Panc1 (cell line): Measurements from ENCODE around the gene OTUD7B. TPM values are rescaled to one million over a fixed set of nuclear protein-coding genes. Genes with fewer than 3 reads are reported as not detected.
A peak's percentile ranks its signal among the peaks of the same experiment; 100 is the strongest.

Source experiments
- ATAC-seq: fragments of 200-7000 bp; cut with Tn5 transposase; 2 replicates; pipeline ENCODE4 v1.9.1; 2020; ENCODE audit warnings: mild to moderate bottlenecking, moderate library complexity
- BruUV-seq: library from RNA; stranded (reverse); fragments of 400-500 nt; replicated peaks from 2 replicates; lab custom pipeline; 2021; lab: Mats Ljungman, UMichigan
- CTCF ChIA-PET: fragments of 300-600 bp; sonication (Branson Sonifier 250); formaldehyde crosslinking; loops from one replicate; lab custom pipeline; 2022; ENCODE audit warnings: antibody characterized with exemption; lab: Charles Lee
- POLR2A ChIA-PET: fragments of 300-600 bp; sonication (Branson Sonifier 250); formaldehyde crosslinking; loops from one replicate; lab custom pipeline; 2022; ENCODE audit warnings: antibody characterized with exemption; lab: Charles Lee
- DNase-seq: peaks from one replicate; pipeline ENCODE4 v3.0.0-alpha.2; 2010; ENCODE audit warnings: low read depth, low spot score
- H3K27ac ChIP-seq: 2 replicates; pipeline ENCODE4 v1.5.1; 2011; ENCODE audit warnings: mild to moderate bottlenecking, low read length, inconsistent platforms
- H3K27me3 ChIP-seq: fragments of 200-500 bp; sonication (Bioruptor generic); 2 replicates; pipeline ENCODE4 v1.6.0; 2014; ENCODE audit warnings: low read length, inconsistent platforms; ENCODE audit not compliant: control insufficient read depth, insufficient read depth
- H3K36me3 ChIP-seq: fragments of 200-500 bp; sonication (Bioruptor generic); 2 replicates; pipeline ENCODE4 v1.5.1; 2014; ENCODE audit warnings: inconsistent platforms, mild to moderate bottlenecking, low read length, moderate library complexity; ENCODE audit not compliant: control insufficient read depth, insufficient read depth
- H3K4me1 ChIP-seq: 2 replicates; pipeline ENCODE4 v1.5.1; 2011; ENCODE audit warnings: inconsistent platforms, mild to moderate bottlenecking, low read length, moderate library complexity; ENCODE audit not compliant: control insufficient read depth, insufficient read depth
- H3K4me3 ChIP-seq, 2 experiments: 2 replicates each; pipeline ENCODE4 v1.5.1; 2011 to 2012; ENCODE audit warnings: low read depth in 2 of 2, low read length in 2 of 2, mild to moderate bottlenecking in 2 of 2, inconsistent platforms in 1 of 2, moderate library complexity in 1 of 2
- H3K9me3 ChIP-seq: fragments of 200-500 bp; sonication (Bioruptor generic); 2 replicates; pipeline ENCODE4 v1.5.1; 2014; ENCODE audit warnings: low read depth, mild to moderate bottlenecking, inconsistent platforms, low read length, moderate library complexity; ENCODE audit not compliant: control insufficient read depth, insufficient read depth
- POLR2AphosphoS5 ChIP-seq: IDR thresholded peaks from 2 replicates; pipeline ENCODE4 v1.6.1; 2012; ENCODE audit warnings: mild to moderate bottlenecking, low read depth, low read length, moderate library complexity
- SIN3A ChIP-seq: IDR thresholded peaks from 2 replicates; pipeline ENCODE4 v1.6.1; 2012; ENCODE audit warnings: low read depth, mild to moderate bottlenecking, low read length, moderate library complexity, borderline replicate concordance; ENCODE audit not compliant: insufficient read depth
- TCF7L2 ChIP-seq: IDR thresholded peaks from 2 replicates; pipeline ENCODE4 v1.6.1; 2011; ENCODE audit warnings: mild to moderate bottlenecking, low read depth, low read length, inconsistent platforms
- in situ Hi-C: cut with HindIII; loops from 2 replicates; pipeline ENCODE4 v1.10.0; 2016; ENCODE audit warnings: low sequenced_read_pairs, low pct_unique_long_range_greater_than_20kb
- intact Hi-C: fragments of 100-400 bp; cut with micrococcal nuclease; formaldehyde crosslinking; loops from one replicate; pipeline ENCODE4 v1.10.0; 2022; ENCODE audit not compliant: unreplicated experiment
- total RNA-seq: library from RNA; stranded (reverse); gene quantifications from one replicate; pipeline ENCODE4 v1.2.1, GENCODE V29; 2021; ENCODE audit not compliant: unreplicated experiment
- TF ChIP-seq, protein P1 (sequence below): fragments of 450-650 bp; IDR thresholded peaks from 2 replicates; pipeline ENCODE4 v1.5.1; 2017; ENCODE audit warnings: mild to moderate bottlenecking
- TF ChIP-seq, protein P2 (sequence below), 2 experiments: IDR thresholded peaks; 2 replicates each; pipeline ENCODE4 v1.6.1; 2011 to 2012; ENCODE audit warnings: low read depth in 2 of 2, control low read depth in 1 of 2, low read length in 1 of 2, mild to moderate bottlenecking in 1 of 2, moderate library complexity in 1 of 2; ENCODE audit not compliant: insufficient read depth in 1 of 2

Gene OTUD7B
- total RNA-seq, 1 experiment from 2014 or later = 24.1 TPM

DNA sequence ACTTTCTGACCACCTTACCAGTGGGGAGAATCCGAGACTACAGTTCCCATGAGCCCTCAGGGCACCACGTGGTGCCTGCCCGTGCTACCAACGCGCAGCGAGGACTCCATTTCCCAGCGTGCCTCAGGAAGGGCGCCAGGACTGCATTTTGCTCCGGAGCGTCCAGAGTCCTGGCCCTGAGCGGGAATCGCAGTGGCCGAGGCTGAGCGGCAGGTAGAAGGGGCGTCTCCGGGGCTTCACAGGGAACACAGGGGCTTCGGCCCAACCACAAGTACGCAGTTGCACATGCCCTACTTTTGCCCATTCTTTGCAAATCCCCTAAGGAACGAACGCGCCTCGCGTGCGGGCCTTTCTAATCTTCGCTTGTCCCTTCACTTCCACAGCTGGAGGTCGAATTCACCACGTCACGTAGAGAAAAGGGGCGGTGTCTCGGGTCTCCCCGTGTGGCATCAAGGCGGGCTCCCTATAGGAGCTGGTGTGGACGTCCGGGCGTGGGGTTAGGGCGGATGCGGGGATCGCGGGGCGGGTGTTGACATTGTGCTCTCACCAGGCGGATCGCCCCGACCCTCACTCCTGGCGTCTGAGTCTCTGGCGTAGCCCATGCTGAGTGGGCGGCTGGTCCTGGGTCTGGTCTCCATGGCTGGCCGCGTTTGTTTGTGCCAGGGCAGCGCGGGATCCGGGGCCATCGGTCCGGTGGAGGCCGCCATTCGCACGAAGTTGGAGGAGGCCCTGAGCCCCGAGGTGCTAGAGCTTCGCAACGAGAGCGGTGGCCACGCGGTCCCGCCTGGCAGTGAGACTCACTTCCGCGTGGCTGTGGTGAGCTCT is 110.9 kb downstream of the OTUD7B start, which contains the start of gene BOLA1:
Gene BOLA1 (plus strand): TSS at position 109 of the 825 bp plus-strand sequence. CDS start 492 bp downstream, at position 601.
- Histone ChIP-seq H3K4me1 (peaks cover 6% of the 10 kb centered on the region), H3K27me3 (no peaks in the 10 kb centered on the region), H3K36me3 (no peaks in the 10 kb centered on the region), H3K9me3 (no peaks in the 10 kb centered on the region), H3K4me3 (peak within 1 kb of the TSS; percentile 57 to 72), H3K27ac (peak within 1 kb of the TSS; percentile 87)
- intact Hi-C loops (loop anchor here (10.0 kb wide), 1 partner anchor 165 kb away; the partner anchor contains the start of gene VPS45), in situ Hi-C loops (no loop called here)
- BruUV-seq = TSS peak; percentile 74
- ChIA-PET CTCF (no interaction called here), POLR2A (interaction anchor here (0.5 to 0.6 kb wide), 2 partner anchors 155 to 339 kb away, joined by 4 read pairs; no protein-coding TSS in a partner anchor)
- TF ChIP-seq TCF7L2 (no peak), SIN3A (no peak), POLR2AphosphoS5 (peak; percentile 85)
- TF ChIP-seq, protein P1, sequence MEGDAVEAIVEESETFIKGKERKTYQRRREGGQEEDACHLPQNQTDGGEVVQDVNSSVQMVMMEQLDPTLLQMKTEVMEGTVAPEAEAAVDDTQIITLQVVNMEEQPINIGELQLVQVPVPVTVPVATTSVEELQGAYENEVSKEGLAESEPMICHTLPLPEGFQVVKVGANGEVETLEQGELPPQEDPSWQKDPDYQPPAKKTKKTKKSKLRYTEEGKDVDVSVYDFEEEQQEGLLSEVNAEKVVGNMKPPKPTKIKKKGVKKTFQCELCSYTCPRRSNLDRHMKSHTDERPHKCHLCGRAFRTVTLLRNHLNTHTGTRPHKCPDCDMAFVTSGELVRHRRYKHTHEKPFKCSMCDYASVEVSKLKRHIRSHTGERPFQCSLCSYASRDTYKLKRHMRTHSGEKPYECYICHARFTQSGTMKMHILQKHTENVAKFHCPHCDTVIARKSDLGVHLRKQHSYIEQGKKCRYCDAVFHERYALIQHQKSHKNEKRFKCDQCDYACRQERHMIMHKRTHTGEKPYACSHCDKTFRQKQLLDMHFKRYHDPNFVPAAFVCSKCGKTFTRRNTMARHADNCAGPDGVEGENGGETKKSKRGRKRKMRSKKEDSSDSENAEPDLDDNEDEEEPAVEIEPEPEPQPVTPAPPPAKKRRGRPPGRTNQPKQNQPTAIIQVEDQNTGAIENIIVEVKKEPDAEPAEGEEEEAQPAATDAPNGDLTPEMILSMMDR = no peak
- TF ChIP-seq, protein P2, sequence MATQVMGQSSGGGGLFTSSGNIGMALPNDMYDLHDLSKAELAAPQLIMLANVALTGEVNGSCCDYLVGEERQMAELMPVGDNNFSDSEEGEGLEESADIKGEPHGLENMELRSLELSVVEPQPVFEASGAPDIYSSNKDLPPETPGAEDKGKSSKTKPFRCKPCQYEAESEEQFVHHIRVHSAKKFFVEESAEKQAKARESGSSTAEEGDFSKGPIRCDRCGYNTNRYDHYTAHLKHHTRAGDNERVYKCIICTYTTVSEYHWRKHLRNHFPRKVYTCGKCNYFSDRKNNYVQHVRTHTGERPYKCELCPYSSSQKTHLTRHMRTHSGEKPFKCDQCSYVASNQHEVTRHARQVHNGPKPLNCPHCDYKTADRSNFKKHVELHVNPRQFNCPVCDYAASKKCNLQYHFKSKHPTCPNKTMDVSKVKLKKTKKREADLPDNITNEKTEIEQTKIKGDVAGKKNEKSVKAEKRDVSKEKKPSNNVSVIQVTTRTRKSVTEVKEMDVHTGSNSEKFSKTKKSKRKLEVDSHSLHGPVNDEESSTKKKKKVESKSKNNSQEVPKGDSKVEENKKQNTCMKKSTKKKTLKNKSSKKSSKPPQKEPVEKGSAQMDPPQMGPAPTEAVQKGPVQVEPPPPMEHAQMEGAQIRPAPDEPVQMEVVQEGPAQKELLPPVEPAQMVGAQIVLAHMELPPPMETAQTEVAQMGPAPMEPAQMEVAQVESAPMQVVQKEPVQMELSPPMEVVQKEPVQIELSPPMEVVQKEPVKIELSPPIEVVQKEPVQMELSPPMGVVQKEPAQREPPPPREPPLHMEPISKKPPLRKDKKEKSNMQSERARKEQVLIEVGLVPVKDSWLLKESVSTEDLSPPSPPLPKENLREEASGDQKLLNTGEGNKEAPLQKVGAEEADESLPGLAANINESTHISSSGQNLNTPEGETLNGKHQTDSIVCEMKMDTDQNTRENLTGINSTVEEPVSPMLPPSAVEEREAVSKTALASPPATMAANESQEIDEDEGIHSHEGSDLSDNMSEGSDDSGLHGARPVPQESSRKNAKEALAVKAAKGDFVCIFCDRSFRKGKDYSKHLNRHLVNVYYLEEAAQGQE (IDR thresholded peaks at IDR 0.05; ENCODE audit: insufficient read depth in 1 of 2, low read depth in 2 of 2, low read length in 1 of 2) = 0 out of 4 replicates have a peak, but pooled peaks of 1 of the 2 experiments have one; percentile 10
- DNase-seq = peak; percentile 59
- ATAC-seq = peak; percentile 99

DNA sequence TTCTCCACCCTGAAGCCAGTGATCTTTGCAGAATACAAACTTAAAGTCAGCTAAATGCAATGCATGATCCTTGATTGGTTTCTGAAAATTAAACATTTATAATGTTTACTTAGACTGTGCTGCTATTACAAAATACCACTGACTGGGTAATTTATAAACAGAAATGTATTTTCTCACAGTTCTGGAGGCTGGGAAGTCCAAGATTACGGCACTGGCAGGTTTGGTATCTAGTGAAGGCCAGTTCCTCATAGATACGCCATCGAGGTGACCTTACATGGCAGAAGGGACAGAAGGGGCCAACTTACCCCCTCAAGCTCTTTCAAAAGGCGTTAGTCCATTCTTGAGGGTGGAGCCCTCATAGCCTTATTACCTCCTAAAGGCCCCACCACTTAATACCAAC is 114.0 kb downstream of the OTUD7B start:
- H3K4me3 ChIP-seq = no peak overlapping the region
- no peaks in the 10 kb centered on the region for H3K27me3 ChIP-seq
- H3K27ac ChIP-seq = no peak overlapping the region
- no peaks in the 10 kb centered on the region for H3K9me3 ChIP-seq
- ChIA-PET POLR2A (no interaction called here), CTCF (no interaction called here)
- DNase-seq (no peak), ATAC-seq (no peak)
- TF ChIP-seq, protein P2 (IDR thresholded peaks at IDR 0.05; ENCODE audit: insufficient read depth in 1 of 2, low read depth in 2 of 2, low read length in 1 of 2) = no peak
- no peak for TF ChIP-seq SIN3A
- TF ChIP-seq POLR2AphosphoS5 = no peak
- TF ChIP-seq, protein P1 = no peak
- no peak for TF ChIP-seq TCF7L2
- intact Hi-C loops (loop anchor here (10.0 kb wide), 1 partner anchor 168 kb away; the partner anchor contains the start of gene VPS45), in situ Hi-C loops (no loop called here)
- H3K36me3 ChIP-seq = no peaks in the 10 kb centered on the region
- peaks cover 6% of the 10 kb centered on the region for H3K4me1 ChIP-seq
- no TSS peak for BruUV-seq
